CD1c-positive myeloid dendritic cell (primary cell): ENCODE results near the gene NEK2.
"Not testable (repeated sequence)": the region's sequence is repeated elsewhere in the genome, so short reads cannot be mapped to it uniquely, and the experiment has no call there.

Source experiments
- DNase-seq: peaks from one replicate; pipeline ENCODE4 v3.0.0-alpha.2; 2016; ENCODE audit errors: extremely low spot score

Gene NEK2

GRCh38 chr1:211650904-211651303 lies 24.5 kb downstream of the NEK2 start:
- no peak for DNase-seq

- no peak for DNase-seq
Measured at GRCh38 chr1:211648980-211649934, 26.2 kb downstream of the NEK2 start.

- no peak for DNase-seq
Measured at GRCh38 chr1:211648336-211648735, 27.1 kb downstream of the NEK2 start.

- DNase-seq: no peak
Measured at GRCh38 chr1:211647711-211648121, 27.7 kb downstream of the NEK2 start.

- DNase-seq: no peak
Measured at GRCh38 chr1:211646566-211646965, 28.9 kb downstream of the NEK2 start.

GRCh38 chr1:211645601-211646000 lies 29.8 kb downstream of the NEK2 start:
- DNase-seq: not testable (repeated sequence)

- DNase-seq: no peak
Measured at GRCh38 chr1:211644653-211645052, 30.8 kb downstream of the NEK2 start.

- no peak for DNase-seq
Measured at GRCh38 chr1:211643324-211644212, 31.9 kb downstream of the NEK2 start.

- DNase-seq: no peak
Measured at GRCh38 chr1:211642870-211643269, 32.6 kb downstream of the NEK2 start.

- DNase-seq: no peak
Measured at GRCh38 chr1:211641942-211642341, 33.5 kb downstream of the NEK2 start.

- no peak for DNase-seq
Measured at GRCh38 chr1:211641044-211641800, 34.2 kb downstream of the NEK2 start.

GRCh38 chr1:211640301-211640630 lies 35.2 kb downstream of the NEK2 start:
- no peak for DNase-seq

- DNase-seq: no peak
Measured at GRCh38 chr1:211639475-211640300, 35.7 kb downstream of the NEK2 start.

GRCh38 chr1:211638689-211639101 lies 36.7 kb downstream of the NEK2 start:
- DNase-seq: no peak

- no peak for DNase-seq
Measured at GRCh38 chr1:211638246-211638645, 37.2 kb downstream of the NEK2 start.

- DNase-seq: no peak
Measured at GRCh38 chr1:211637066-211637465, 38.4 kb downstream of the NEK2 start.

GRCh38 chr1:211636575-211637029 lies 38.8 kb downstream of the NEK2 start:
- DNase-seq: not testable (repeated sequence)

GRCh38 chr1:211635597-211636205 lies 39.7 kb downstream of the NEK2 start:
- no peak for DNase-seq

- no peak for DNase-seq
Measured at GRCh38 chr1:211634931-211635330, 40.5 kb downstream of the NEK2 start.

GRCh38 chr1:211634461-211634860 lies 41.0 kb downstream of the NEK2 start:
- DNase-seq: no peak

- DNase-seq: no peak
Measured at GRCh38 chr1:211633524-211633846, 41.9 kb downstream of the NEK2 start.
